HUES6 (cell line): ENCODE data around the gene ZFP1.

Experiments used
- H3K27ac ChIP-seq: 2 replicates; pipeline ENCODE4 v1.7.0; 2013; ENCODE audit warnings: low read depth, mild to moderate bottlenecking, low read length, inconsistent platforms
- H3K27me3 ChIP-seq: 2 replicates; pipeline ENCODE4 v1.6.1; 2013; ENCODE audit warnings: low read length; ENCODE audit not compliant: control insufficient read depth, insufficient read depth
- H3K36me3 ChIP-seq: 2 replicates; pipeline ENCODE4 v1.6.1; 2013; ENCODE audit warnings: low read length; ENCODE audit not compliant: control insufficient read depth, insufficient read depth
- H3K4me1 ChIP-seq: 2 replicates; pipeline ENCODE4 v1.6.1; 2013; ENCODE audit warnings: low read length; ENCODE audit not compliant: control insufficient read depth, insufficient read depth
- H3K4me3 ChIP-seq: 2 replicates; pipeline ENCODE4 v1.5.1; 2013; ENCODE audit warnings: low read depth, low read length
- H3K9ac ChIP-seq: one replicate; pipeline ENCODE4 v1.6.1; 2013; ENCODE audit warnings: mild to moderate bottlenecking, low read length
- H3K9me3 ChIP-seq: 2 replicates; pipeline ENCODE4 v1.6.1; 2013; ENCODE audit warnings: low read depth, low read length; ENCODE audit not compliant: control insufficient read depth, insufficient read depth

ZFP1 gene

DNA sequence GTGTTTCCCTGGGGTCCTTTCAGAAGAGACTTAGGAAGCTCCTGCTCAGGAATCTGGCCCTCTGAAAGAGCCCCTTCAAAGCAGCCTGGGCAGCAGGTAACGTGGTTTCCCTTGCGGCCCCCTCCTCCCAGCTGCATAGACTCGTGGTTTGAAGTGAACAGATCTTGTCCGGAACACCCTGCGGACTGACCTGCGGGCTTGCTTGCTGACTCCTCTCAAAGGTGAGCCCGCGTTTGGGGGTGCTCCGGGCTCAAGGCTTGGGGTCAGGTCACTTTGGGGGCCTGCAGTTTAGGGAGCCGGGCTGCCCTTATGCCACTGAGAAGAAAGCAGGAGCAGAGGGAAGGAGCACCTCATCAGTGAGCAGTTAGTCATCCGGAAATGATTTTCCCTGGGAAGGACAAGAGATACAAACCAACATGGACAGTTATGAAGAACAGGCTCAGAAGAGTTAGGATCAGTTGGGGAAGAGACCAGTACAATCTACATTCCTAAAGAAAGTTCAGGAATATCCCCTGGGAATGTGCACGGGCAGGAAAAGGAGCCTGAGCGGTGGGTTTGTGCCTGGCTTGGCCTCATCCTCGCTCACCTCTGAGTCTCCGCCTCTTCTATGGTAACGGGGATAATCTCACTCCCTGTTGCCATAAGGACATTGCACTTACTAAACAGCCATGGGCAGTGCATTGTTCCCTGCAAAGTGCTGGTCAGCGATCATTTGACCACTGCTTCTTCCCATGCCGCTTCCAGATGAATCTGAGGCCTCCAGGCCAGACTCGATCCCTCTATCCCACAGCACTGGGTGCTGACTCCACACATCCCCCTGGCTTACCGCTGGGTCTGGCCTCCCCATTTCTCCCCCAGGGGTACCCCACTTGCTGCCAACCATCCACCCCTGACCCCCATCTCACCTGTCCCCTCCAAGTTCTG is 41.7 kb upstream of the ZFP1 start:
- no peaks in the 10 kb centered on the region for H3K9me3 ChIP-seq
- no peak overlapping the region for H3K4me3 ChIP-seq
- peaks cover 32% of the 10 kb centered on the region for H3K4me1 ChIP-seq
- no peak overlapping the region for H3K27ac ChIP-seq
- no peaks in the 10 kb centered on the region for H3K27me3 ChIP-seq
- H3K9ac ChIP-seq: no peak overlapping the region
- H3K36me3 ChIP-seq: peaks cover 22% of the 10 kb centered on the region; the same call in 1 of the 2 replicates

GRCh38 chr16:75107505-75107904 is 40.8 kb upstream of the ZFP1 start:
- no peak overlapping the region for H3K27ac ChIP-seq
- H3K4me3 ChIP-seq: no peak overlapping the region
- peaks cover 41% of the 10 kb centered on the region for H3K4me1 ChIP-seq
- no peak overlapping the region for H3K9ac ChIP-seq
- H3K27me3 ChIP-seq: no peaks in the 10 kb centered on the region
- H3K9me3 ChIP-seq: no peaks in the 10 kb centered on the region
- H3K36me3 ChIP-seq: peaks cover 22% of the 10 kb centered on the region; the same call in 1 of the 2 replicates

DNA sequence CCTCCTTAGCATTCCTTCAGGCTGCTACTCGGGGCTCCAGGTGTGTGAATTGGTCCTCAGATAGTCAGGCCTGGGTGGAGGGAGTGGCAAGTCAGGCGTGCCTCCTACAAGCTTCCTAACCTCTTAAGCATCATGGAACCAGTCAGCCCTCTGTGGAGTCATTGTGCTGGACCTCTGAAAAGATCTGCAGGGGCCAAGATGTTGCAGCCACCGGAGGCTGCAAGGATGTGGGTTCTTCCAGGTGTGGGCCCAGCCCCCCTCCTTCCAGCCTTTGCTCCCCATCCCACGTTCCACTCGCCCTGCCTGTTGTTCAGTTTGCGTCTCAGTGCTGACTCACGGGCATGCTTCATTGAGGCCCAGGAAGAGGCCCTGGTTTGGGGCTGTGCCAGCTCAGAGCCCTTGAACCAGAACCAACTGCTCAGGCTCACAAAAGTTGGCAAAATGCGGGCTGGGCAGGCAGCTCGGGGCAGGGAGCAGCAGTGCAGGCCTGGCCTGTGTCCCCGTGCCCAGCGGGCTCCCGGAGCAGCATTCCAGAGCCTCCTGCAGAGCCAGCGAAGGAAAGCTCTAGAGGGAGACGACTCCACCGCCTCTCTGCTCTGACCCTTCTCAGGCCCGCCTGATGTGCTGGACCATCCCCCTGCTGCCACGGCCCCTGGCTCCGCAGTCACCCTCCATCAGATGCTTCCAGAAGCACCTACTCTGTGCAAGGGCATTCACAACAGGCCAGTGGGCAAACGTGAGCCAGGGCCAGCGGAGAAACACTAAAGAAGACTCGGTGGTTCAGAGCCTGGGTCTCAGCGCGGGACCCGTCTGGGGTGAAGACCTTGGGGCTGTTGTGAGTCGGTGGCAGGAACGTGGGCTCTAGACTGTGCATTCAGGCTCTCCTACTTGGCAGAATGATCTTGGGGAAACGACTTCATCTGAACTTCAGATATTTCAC is 39.3 kb upstream of the ZFP1 start:
- Histone ChIP-seq H3K36me3 (peaks cover 17% of the 10 kb centered on the region; the same call in 1 of the 2 replicates), H3K4me1 (peaks cover 57% of the 10 kb centered on the region), H3K9me3 (no peaks in the 10 kb centered on the region), H3K27me3 (no peaks in the 10 kb centered on the region), H3K9ac (no peak overlapping the region), H3K4me3 (no peak overlapping the region), H3K27ac (no peak overlapping the region)

- H3K27me3 ChIP-seq: no peaks in the 10 kb centered on the region
- H3K36me3 ChIP-seq: peaks cover 13% of the 10 kb centered on the region; the same call in 1 of the 2 replicates
- no peaks in the 10 kb centered on the region for H3K9me3 ChIP-seq
- no peak overlapping the region for H3K27ac ChIP-seq
- peaks cover 57% of the 10 kb centered on the region for H3K4me1 ChIP-seq
- no peak overlapping the region for H3K4me3 ChIP-seq
- H3K9ac ChIP-seq: no peak overlapping the region
These were observed 38.5 kb upstream of the ZFP1 start for GRCh38 chr16:75109732-75110243.

DNA sequence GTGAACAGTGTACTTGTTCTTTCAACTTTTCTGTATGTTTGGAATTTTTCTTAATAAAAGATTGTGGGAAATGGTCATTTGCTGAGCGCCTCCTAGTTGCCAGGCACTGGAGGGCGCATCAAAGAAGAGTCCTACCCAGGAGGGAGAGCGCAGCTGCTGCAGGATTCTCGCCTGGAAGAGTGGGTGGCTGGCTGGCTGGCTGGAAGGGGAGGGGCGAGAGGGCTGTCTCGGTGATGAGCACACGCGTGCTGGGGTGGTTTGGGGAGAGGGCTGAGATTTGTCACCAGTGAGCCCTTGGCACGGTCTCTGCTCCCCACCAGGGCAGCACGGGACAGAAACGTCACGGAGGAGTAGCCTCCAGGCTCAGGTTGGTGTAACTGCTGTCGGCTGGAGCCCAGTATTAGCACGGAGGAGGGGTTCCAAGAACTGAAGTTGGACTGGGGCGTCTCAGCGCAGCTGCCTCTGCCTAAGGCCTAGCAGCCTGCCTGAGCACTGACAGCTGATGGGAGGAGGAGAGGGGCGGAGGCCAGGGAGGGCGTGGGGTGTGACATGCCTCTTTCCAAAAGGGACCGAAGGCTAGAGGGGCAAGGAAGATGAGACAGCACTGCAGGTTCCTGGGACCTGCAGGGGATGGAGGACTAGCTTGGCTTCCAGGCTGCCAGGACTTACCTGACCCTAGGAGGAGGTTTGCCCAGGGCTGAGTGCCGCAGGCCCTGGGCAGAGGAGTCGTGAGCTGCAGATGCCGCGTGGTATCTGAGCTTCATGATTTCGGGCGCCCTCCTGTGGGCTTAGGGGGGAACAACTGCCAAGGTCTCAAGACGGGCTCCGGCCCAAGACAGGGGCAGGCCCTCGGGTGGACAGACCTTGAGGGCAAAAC is 37.4 kb upstream of the ZFP1 start:
- no peaks in the 10 kb centered on the region for H3K27me3 ChIP-seq
- no peak overlapping the region for H3K9ac ChIP-seq
- peaks cover 11% of the 10 kb centered on the region; the same call in 1 of the 2 replicates for H3K36me3 ChIP-seq
- H3K4me3 ChIP-seq: peak overlapping the region; percentile 34
- H3K9me3 ChIP-seq: no peaks in the 10 kb centered on the region
- H3K4me1 ChIP-seq: peaks cover 58% of the 10 kb centered on the region
- no peak overlapping the region for H3K27ac ChIP-seq

- H3K27me3 ChIP-seq: no peaks in the 10 kb centered on the region
These were observed 36.8 kb upstream of the ZFP1 start for GRCh38 chr16:75111514-75111940.

GRCh38 chr16:75111961-75112733 is 36.2 kb upstream of the ZFP1 start:
- no peaks in the 10 kb centered on the region for H3K9me3 ChIP-seq
- no peaks in the 10 kb centered on the region; the same call in 1 of the 2 replicates for H3K36me3 ChIP-seq
- no peak overlapping the region for H3K4me3 ChIP-seq
- peak overlapping the region; percentile 18 for H3K9ac ChIP-seq
- no peaks in the 10 kb centered on the region for H3K27me3 ChIP-seq
- no peak overlapping the region for H3K27ac ChIP-seq
- H3K4me1 ChIP-seq: peaks cover 58% of the 10 kb centered on the region

More at GRCh38 chr16:75111514-75111940, 36.8 kb upstream of the ZFP1 start:
- H3K4me1 ChIP-seq: peaks cover 58% of the 10 kb centered on the region
- H3K9me3 ChIP-seq: no peaks in the 10 kb centered on the region
- H3K4me3 ChIP-seq: no peak overlapping the region
- no peak overlapping the region for H3K9ac ChIP-seq
- no peak overlapping the region for H3K27ac ChIP-seq
- peaks cover 5% of the 10 kb centered on the region; the same call in 1 of the 2 replicates for H3K36me3 ChIP-seq

- Histone ChIP-seq H3K9me3 (no peaks in the 10 kb centered on the region), H3K4me1 (peaks cover 58% of the 10 kb centered on the region), H3K27me3 (no peaks in the 10 kb centered on the region), H3K36me3 (no peaks in the 10 kb centered on the region; the same call in 1 of the 2 replicates), H3K27ac (no peak overlapping the region), H3K4me3 (no peak overlapping the region), H3K9ac (peak overlapping the region; percentile 18)
These were observed 35.4 kb upstream of the ZFP1 start for GRCh38 chr16:75112734-75113491.

DNA sequence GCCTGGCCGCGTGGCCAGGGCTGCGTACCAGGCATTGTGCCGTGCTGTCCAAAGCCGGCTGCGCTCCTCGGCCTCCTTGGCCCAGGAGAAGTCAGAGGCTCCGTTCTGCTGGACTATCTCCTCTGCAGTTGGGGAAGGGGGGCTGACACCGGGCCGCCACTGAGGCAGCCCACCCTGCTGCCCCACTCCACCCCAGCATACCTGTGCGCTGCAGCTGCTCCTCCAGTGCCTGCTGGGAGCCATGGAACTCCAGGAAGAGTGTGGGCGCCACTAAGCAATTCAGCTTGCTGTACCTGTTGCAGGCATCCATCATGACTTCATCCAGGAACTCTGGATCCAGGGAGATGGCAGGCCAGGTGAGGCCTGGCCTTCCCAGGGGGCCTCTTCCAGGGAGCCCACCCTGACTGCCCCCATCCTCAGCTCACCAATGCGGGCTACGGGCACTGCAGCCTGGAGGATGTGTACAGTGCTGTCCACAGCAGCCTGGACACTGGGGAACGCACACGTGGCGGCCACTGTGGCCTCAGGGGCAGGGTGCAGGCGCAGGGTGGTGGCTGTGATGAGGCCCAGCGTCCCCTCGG is 34.7 kb upstream of the ZFP1 start:
- no peak overlapping the region for H3K27ac ChIP-seq
- H3K4me1 ChIP-seq: peaks cover 63% of the 10 kb centered on the region
- H3K36me3 ChIP-seq: no peaks in the 10 kb centered on the region; the same call in 1 of the 2 replicates
- no peaks in the 10 kb centered on the region for H3K27me3 ChIP-seq
- no peak overlapping the region for H3K9ac ChIP-seq
- no peak overlapping the region for H3K4me3 ChIP-seq
- H3K9me3 ChIP-seq: no peaks in the 10 kb centered on the region
